ENCODE data around the gene ARID5B. TPM values are rescaled to one million over a fixed set of nuclear protein-coding genes. Genes with fewer than 3 reads are reported as not detected.
"Not testable (repeated sequence)": the region's sequence is repeated elsewhere in the genome, so short reads cannot be mapped to it uniquely, and the experiment has no call there.

Gene ARID5B
- total RNA-seq, 1 donor from 2014 or later, result 36.9 TPM

DNA sequence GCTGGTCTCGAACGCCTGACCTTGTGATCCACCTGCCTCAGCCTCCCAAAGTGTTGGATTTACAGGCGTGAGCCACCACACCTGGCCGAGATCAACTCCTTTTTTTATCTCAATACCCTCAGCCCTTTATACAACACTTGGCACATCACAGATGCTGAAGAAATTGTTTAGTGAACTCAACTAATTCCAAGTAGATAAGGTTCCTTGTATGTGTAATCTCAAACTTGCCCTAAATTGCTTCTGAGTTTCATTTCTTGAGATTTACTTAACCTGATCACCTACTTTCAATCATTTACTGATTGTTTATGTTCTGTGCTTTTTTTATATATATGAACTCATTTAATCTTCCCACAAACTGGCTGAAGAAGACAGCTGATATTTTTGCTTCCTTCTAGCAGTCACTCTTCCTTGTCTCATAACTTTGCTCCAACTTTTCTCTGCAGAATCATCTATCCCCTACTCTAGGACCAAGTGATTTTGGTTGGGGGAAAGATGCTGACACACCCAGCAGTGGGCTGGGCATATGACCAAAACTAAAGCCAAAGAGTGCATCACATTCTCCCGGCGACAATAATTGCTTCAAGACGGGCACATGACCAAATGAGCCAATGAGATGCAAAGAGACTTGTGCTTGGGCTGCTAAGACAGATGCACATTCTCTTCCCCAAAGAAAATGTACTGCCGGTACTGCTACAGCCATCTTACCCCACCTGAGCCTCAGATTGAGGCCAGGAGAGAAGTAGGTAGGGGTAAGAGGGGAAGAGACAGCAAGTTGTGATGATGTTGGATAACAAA, 40.3 kb upstream of the ARID5B start:
- Mint-ChIP-seq H3K9me3 (peaks cover 7% of the 10 kb centered on the region), H3K36me3 (no peaks in the 10 kb centered on the region), H3K4me3 (no peak overlapping the region), H3K27ac (no peak overlapping the region), H3K27me3 (no peaks in the 10 kb centered on the region), H3K4me1 (ENCODE audit: unreplicated experiment) (peaks cover 4% of the 10 kb centered on the region)
- TF ChIP-seq, protein P1, sequence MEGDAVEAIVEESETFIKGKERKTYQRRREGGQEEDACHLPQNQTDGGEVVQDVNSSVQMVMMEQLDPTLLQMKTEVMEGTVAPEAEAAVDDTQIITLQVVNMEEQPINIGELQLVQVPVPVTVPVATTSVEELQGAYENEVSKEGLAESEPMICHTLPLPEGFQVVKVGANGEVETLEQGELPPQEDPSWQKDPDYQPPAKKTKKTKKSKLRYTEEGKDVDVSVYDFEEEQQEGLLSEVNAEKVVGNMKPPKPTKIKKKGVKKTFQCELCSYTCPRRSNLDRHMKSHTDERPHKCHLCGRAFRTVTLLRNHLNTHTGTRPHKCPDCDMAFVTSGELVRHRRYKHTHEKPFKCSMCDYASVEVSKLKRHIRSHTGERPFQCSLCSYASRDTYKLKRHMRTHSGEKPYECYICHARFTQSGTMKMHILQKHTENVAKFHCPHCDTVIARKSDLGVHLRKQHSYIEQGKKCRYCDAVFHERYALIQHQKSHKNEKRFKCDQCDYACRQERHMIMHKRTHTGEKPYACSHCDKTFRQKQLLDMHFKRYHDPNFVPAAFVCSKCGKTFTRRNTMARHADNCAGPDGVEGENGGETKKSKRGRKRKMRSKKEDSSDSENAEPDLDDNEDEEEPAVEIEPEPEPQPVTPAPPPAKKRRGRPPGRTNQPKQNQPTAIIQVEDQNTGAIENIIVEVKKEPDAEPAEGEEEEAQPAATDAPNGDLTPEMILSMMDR (conservative IDR thresholded peaks at IDR 0.05), result no peak
- no peak for DNase-seq (ENCODE audit: extremely low spot score, unreplicated experiment)

DNA sequence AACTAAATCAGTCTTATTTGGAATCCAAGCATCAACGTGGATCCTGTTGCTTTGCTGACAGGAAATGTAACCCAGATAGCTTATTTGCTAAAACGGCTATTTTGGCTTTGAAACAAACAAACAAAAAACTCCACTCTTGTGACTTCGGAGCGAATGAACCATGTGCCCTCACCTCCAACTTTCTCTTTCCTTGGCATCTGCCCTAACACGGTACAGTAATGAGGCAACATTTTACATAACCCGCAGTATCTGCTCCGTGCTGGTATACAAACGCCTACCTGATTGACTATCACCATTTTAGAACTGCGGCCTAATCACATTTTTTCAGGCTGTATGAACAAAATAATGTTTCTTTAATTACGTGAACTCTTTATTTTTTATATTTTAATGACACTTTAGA, 37.5 kb upstream of the ARID5B start:
- no peak overlapping the region for H3K27ac Mint-ChIP-seq
- DNase-seq (ENCODE audit: extremely low spot score, unreplicated experiment), result no peak
- no peaks in the 10 kb centered on the region for H3K27me3 Mint-ChIP-seq
- H3K9me3 Mint-ChIP-seq, result no peaks in the 10 kb centered on the region
- no peaks in the 10 kb centered on the region for H3K36me3 Mint-ChIP-seq
- H3K4me1 Mint-ChIP-seq (ENCODE audit: unreplicated experiment), result peaks cover 4% of the 10 kb centered on the region
- H3K4me3 Mint-ChIP-seq, result no peak overlapping the region
- TF ChIP-seq, protein P1 (conservative IDR thresholded peaks at IDR 0.05), result no peak

DNA sequence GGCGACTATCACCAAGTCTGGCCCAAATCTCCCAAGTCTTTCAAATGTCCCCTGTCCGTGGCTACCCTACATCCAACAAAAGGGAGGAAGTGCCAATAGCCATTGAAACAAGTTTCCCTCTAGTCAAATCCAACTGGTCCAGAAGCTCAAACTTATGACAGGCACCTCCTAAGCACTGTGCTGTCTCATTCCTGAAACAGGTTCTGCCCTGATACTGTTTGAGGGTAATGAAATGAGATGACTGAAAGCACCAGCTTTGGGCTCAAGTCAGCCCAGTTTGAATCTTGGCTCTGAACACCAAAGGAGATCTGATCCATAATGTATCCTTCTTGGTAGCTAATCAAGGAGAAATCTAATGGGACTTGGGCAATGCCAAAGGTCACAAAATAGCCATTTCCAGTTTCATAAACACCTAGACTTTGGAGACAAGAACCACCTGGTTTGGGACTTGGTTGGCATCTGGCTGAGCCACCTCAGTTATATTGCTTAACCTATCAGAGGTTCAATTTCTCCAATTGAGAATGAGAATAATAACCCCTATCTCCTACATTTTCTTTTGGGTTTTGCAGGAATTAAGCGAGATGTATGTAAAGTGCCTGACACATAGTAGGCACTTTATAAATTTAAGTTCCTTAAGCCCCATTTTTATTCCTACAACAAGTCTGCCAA, 34.7 kb upstream of the ARID5B start:
- H3K36me3 Mint-ChIP-seq, result no peaks in the 10 kb centered on the region
- no peak overlapping the region for H3K4me3 Mint-ChIP-seq
- H3K27ac Mint-ChIP-seq, result no peak overlapping the region
- DNase-seq (ENCODE audit: extremely low spot score, unreplicated experiment), result no peak
- TF ChIP-seq, protein P1 (conservative IDR thresholded peaks at IDR 0.05), result no peak
- no peaks in the 10 kb centered on the region for H3K9me3 Mint-ChIP-seq
- H3K4me1 Mint-ChIP-seq (ENCODE audit: unreplicated experiment), result peaks cover 17% of the 10 kb centered on the region
- no peaks in the 10 kb centered on the region for H3K27me3 Mint-ChIP-seq

DNA sequence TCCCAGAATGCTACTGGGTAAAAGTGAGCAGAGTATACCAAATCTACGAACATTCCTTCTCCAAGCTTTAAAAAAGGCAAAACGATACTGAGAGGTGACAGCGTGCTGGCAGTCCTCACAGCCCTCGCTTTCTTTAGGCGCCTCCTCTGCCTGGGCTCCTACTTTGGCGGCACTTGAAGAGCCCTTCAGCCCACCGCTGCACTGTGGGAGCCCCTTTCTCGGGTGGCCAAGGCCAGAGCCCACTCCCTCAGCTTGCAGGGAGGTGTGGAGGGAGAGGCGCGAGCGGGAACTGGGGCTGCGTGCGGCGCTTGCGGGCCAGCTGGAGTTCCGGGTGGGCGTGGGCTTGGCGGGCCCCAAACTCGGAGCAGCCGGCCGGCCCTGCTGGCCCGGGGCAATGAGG, 34.1 kb upstream of the ARID5B start:
- not testable (repeated sequence) for DNase-seq (ENCODE audit: extremely low spot score, unreplicated experiment); H3K4me3 Mint-ChIP-seq; H3K27me3 Mint-ChIP-seq; H3K9me3 Mint-ChIP-seq; H3K36me3 Mint-ChIP-seq; H3K27ac Mint-ChIP-seq
- H3K4me1 Mint-ChIP-seq (ENCODE audit: unreplicated experiment), result peaks cover 17% of the 10 kb centered on the region

DNA sequence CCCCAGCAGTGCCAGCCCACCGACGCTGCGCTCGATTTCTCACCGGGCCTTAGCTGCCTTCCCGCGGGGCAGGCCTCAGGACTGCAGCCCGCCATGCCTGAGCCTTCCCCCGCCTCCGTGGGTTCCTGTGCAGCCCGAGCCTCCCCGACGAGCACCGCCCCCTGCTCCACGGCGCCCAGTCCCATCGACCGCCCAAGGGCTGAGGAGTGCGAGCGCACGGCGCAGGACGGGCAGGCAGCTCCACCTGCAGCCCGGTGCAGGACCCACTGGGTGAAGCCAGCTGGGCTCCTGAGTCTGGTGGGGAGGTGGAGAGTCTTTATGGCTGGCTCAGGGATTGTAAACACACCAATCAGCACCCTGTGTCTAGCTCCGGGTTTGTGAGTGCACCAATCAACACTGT, 33.7 kb upstream of the ARID5B start:
- peaks cover 17% of the 10 kb centered on the region for H3K4me1 Mint-ChIP-seq (ENCODE audit: unreplicated experiment)
- H3K9me3 Mint-ChIP-seq; H3K36me3 Mint-ChIP-seq; H3K27ac Mint-ChIP-seq; DNase-seq (ENCODE audit: extremely low spot score, unreplicated experiment); H3K4me3 Mint-ChIP-seq; H3K27me3 Mint-ChIP-seq: not testable (repeated sequence)

DNA sequence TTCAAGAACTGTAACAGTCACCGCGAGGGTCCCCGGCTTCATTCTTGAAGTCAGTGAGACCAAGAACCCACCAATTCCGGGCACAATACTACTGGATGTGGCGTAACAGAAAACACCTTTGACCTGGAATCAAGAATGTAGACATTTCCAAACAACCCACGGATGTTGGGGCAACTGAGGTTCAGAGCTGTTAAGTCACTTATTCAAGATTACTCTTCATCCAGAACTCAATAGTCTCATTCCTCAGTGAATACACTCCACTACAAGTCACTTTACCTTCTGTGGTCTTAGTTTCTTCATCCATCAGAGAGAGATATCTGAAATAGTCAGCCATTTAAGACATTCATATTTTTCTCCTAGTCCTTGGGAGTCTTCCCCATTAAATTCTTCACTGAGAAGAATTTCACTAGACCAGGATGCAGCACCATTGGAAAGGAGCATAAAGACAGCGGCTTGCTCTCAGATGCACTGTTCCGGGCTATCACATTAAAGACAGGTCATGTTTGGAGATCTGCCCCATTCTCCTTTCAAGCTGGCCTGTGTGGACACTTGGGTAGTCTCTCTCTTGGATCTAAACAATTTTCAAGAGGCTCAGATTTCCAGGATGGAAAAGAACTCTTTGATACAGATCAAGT, 32.3 kb upstream of the ARID5B start:
- Mint-ChIP-seq H3K36me3 (no peaks in the 10 kb centered on the region), H3K27ac (no peak overlapping the region)
- no peak for DNase-seq (ENCODE audit: extremely low spot score, unreplicated experiment)

More for the DNA sequence above, 32.3 kb upstream of the ARID5B start:
- no peak overlapping the region for H3K4me3 Mint-ChIP-seq
- H3K27me3 Mint-ChIP-seq, result no peaks in the 10 kb centered on the region
- peaks cover 21% of the 10 kb centered on the region for H3K4me1 Mint-ChIP-seq (ENCODE audit: unreplicated experiment)
- TF ChIP-seq, protein P1 (conservative IDR thresholded peaks at IDR 0.05), result no peak
- no peaks in the 10 kb centered on the region for H3K9me3 Mint-ChIP-seq
